GM12892 (cell line): ENCODE measurements around the gene TPPP2.

Experiments
- POLR2A ChIP-seq: IDR thresholded peaks from 2 replicates; pipeline ENCODE4 v1.6.1; 2011; ENCODE audit warnings: low read depth, low read length, control low read depth
- POLR2AphosphoS5 ChIP-seq: IDR thresholded peaks from 2 replicates; pipeline ENCODE4 v1.6.1; 2011; ENCODE audit warnings: low read depth, low read length, control low read depth

GRCh38 chr14:20986811-20987210 is 43.2 kb upstream of the TPPP2 start:
- TF ChIP-seq POLR2AphosphoS5 (no peak), POLR2A (no peak)
